ENCODE results near the gene DSE. TPM values are rescaled to one million over a fixed set of nuclear protein-coding genes. Genes with fewer than 3 reads are reported as not detected.

Gene DSE
- total RNA-seq, 2 experiments from 2014 or later = 3.7 to 3.8 TPM

DNA sequence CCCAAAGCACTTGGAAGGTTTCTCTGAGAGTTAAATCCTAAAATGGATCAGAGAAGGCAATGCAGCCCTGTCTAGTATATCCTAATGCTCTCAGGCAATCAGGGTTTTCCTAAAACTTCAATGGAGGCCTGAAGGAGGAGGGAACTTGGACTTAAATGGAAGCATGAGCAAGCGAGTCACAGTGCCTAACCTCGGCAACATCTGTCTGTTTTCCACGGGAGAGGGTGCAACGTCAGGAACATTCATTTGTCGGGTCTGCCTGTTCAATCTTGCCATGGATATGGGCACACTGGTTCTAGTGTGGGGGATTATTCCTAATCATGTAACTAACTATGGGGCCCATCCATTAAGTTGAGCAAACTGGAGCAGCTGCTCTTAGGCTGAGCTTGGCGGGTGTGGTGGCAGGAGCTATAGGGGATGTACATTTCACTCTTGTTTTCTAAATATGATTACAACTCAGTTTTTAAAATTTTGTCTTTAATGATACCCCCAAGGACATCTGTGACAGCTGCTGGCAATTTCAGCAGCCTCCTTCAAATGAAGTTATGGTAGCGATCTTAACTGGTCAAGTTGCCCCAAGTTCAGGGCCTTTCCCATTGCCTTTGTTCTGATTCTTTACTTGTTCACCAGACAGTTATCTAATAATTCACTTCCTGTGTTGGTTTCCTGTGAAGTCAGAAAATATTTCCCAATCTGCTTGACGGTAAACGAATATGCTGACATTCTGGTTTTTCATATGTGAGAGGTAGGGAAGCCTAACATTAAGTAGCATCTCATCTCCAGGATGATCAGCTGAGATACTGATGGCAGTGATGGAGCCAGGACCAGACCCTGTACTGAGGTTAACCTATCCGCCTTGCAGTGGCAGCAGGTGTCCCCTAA lies 21.6 kb downstream of the DSE start:
- H3K27me3 Mint-ChIP-seq (ENCODE audit: low read depth) = no peaks in the 10 kb centered on the region
- no peaks in the 10 kb centered on the region for H3K36me3 Mint-ChIP-seq (ENCODE audit: low read depth)
- DNase-seq (no peak), ATAC-seq (peak; percentile 51)
- ChIA-PET POLR2A (no interaction called here), CTCF (interaction anchor here (0.9 to 3.7 kb wide), 7 partner anchors 10 to 170 kb away, joined by 3 to 9 read pairs (median 3); no protein-coding TSS in a partner anchor)
- H3K9me3 Mint-ChIP-seq (ENCODE audit: insufficient read depth) = no peaks in the 10 kb centered on the region
- H3K4me1 Mint-ChIP-seq (ENCODE audit: low read depth) = peaks cover 22% of the 10 kb centered on the region
- H3K4me3 Mint-ChIP-seq = no peak overlapping the region
- H3K27ac Mint-ChIP-seq = peak overlapping the region; percentile 6

DNA sequence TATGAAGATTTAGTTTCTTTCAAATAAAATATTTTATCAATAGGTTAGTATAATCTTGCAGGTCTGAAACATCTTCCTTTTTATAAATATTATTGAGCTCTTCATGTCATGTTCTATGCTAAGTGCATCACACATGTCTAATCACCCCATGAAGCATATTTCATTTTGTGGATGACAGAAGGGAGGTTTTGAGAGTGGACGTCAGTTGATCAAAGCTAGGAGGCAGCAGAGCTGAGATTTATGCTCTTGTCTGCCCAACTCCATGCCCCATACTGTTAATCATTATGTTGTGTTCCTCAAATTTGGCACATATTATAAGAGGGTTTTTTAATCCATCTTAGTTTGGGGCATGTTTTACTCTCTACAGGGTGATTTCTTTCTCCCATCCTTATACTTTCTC lies 22.7 kb downstream of the DSE start:
- ChIA-PET POLR2A (interaction anchor here (0.7 kb wide), 1 partner anchor 140 kb away, joined by 3 read pairs; the partner anchor contains the start of gene TSPYL4), CTCF (interaction anchor here (0.7 to 3.7 kb wide), 7 partner anchors 9 to 169 kb away, joined by 3 to 9 read pairs (median 4); no protein-coding TSS in a partner anchor)
- no peaks in the 10 kb centered on the region for H3K27me3 Mint-ChIP-seq (ENCODE audit: low read depth)
- H3K4me1 Mint-ChIP-seq (ENCODE audit: low read depth) = peaks cover 22% of the 10 kb centered on the region
- H3K36me3 Mint-ChIP-seq (ENCODE audit: low read depth) = no peaks in the 10 kb centered on the region
- H3K27ac Mint-ChIP-seq = no peak overlapping the region
- no peak overlapping the region for H3K4me3 Mint-ChIP-seq
- H3K9me3 Mint-ChIP-seq (ENCODE audit: insufficient read depth) = no peaks in the 10 kb centered on the region
- ATAC-seq (no peak), DNase-seq (no peak)

DNA sequence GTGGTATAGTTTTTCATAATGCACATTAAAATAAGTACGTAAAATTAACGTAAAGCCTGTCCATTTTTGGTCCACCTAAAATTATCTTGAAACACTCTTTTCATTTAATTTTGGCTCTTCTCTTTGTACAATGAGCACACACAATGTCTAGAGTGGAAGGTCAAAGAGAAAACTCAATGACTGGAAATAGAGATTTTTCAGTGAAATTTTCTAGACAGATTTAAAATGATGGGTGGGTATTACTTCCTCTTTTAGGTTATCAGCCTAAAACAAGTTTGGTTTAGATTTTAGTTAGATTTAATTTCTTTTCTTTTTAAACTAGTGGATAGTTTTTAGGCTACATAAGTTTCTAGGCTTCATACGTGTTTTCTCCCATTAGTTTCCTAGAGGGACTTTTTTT lies 24.9 kb downstream of the DSE start:
- Mint-ChIP-seq H3K36me3 (ENCODE audit: low read depth) (no peaks in the 10 kb centered on the region), H3K9me3 (ENCODE audit: insufficient read depth) (no peaks in the 10 kb centered on the region), H3K4me1 (ENCODE audit: low read depth) (peaks cover 19% of the 10 kb centered on the region), H3K27me3 (ENCODE audit: low read depth) (peaks cover 3% of the 10 kb centered on the region), H3K4me3 (no peak overlapping the region), H3K27ac (no peak overlapping the region)
- no peak for DNase-seq
- ChIA-PET POLR2A (no interaction called here), CTCF (no interaction called here)
- no peak for ATAC-seq

DNA sequence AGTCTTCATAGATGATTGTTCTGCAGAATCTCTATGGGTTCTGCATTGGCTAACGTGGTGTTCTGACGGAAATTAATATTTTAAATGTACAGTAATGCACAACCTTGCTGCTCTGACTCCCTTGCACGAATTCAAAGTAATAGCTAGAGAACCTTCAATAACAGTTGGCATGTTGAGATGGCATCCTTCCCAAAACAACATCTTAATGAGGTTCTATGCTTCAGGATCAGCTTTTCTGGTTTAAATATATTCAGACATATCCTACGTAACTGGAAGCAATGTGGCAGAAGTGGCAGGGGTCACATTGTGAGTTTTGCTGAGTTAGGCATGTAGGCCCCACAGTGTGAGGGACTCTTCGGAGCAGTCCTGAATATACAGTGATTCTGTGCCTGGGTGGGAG lies 25.7 kb downstream of the DSE start:
- Mint-ChIP-seq H3K4me3 (no peak overlapping the region), H3K36me3 (ENCODE audit: low read depth) (no peaks in the 10 kb centered on the region), H3K27ac (no peak overlapping the region), H3K4me1 (ENCODE audit: low read depth) (peaks cover 17% of the 10 kb centered on the region), H3K9me3 (ENCODE audit: insufficient read depth) (no peaks in the 10 kb centered on the region), H3K27me3 (ENCODE audit: low read depth) (peaks cover 3% of the 10 kb centered on the region)
- CTCF ChIA-PET = no interaction called here
- POLR2A ChIA-PET = no interaction called here
- DNase-seq (no peak), ATAC-seq (no peak)

DNA sequence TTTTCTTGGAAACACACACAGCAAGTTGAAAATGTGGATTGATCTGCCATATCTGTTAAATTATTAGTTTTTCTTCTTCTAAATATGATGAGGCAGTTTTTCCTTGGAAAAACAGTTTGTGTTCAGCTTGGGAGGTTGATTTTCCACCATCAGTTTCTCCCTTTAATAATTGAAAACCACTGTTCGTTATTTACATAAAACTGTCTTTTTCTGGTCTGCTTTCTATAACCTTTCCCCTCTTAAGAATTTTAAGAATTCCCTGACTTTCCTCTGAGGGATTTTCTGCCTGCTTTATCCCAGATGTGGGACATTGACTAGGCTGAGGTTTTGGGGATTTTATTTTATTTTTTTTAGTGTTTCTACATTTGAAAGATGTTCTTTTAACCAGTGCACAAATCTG lies 27.2 kb downstream of the DSE start:
- Mint-ChIP-seq H3K9me3 (ENCODE audit: insufficient read depth) (no peaks in the 10 kb centered on the region), H3K4me1 (ENCODE audit: low read depth) (peaks cover 7% of the 10 kb centered on the region), H3K36me3 (ENCODE audit: low read depth) (no peaks in the 10 kb centered on the region), H3K4me3 (no peak overlapping the region), H3K27me3 (ENCODE audit: low read depth) (peaks cover 3% of the 10 kb centered on the region), H3K27ac (no peak overlapping the region)
- ChIA-PET POLR2A (no interaction called here), CTCF (no interaction called here)
- DNase-seq (no peak), ATAC-seq (no peak)

DNA sequence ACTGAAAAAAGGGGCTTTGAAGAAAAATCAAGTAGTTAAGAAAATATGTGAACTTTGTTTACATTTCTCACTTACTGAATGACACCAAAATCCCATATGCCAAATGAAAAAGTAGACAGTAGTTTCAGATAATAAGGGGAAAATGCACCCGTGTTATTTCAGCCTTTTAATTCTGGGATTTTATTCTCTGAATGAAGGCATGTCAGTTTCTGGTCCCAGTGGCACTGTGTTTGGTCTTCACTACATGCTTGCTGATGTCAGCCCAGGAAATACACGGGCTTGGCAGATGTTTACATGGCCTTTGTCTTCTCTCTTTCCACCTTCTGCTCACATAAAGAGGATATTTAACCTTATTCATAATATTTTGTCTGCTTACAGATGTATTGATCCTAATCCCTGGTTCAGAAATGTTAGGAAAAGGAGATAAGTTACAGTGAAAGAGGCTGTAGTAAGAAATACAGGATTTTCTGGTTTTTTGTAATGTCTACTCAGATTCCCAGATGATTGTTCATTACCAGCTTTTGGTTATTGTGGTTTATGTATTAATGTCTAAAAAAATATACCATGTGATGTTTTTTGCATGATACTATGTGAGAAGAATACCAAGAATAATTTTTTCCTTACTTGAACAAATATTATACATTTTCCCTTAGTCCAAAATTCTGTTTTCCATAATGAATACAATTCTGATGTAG lies 27.7 kb downstream of the DSE start:
- no peak overlapping the region for H3K27ac Mint-ChIP-seq
- DNase-seq (no peak), ATAC-seq (no peak)
- peaks cover 3% of the 10 kb centered on the region for H3K27me3 Mint-ChIP-seq (ENCODE audit: low read depth)
- ChIA-PET POLR2A (no interaction called here), CTCF (no interaction called here)
- H3K9me3 Mint-ChIP-seq (ENCODE audit: insufficient read depth) = no peaks in the 10 kb centered on the region
- no peak overlapping the region for H3K4me3 Mint-ChIP-seq
- no peaks in the 10 kb centered on the region for H3K36me3 Mint-ChIP-seq (ENCODE audit: low read depth)
- peaks cover 2% of the 10 kb centered on the region for H3K4me1 Mint-ChIP-seq (ENCODE audit: low read depth)

DNA sequence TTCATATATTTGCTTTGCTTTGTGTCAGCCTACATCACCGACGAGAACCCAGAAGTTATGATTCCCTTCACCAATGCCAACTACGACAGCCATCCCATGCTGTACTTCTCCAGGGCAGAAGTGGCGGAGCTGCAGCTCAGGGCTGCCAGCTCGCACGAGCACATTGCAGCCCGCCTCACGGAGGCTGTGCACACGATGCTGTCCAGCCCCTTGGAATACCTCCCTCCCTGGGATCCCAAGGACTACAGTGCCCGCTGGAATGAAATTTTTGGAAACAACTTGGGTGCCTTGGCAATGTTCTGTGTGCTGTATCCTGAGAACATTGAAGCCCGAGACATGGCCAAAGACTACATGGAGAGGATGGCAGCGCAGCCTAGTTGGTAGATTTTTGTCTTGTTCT lies 28.5 kb downstream of the DSE start:
- Mint-ChIP-seq H3K4me3 (no peak overlapping the region), H3K27me3 (ENCODE audit: low read depth) (peaks cover 3% of the 10 kb centered on the region), H3K4me1 (ENCODE audit: low read depth) (no peaks in the 10 kb centered on the region), H3K9me3 (ENCODE audit: insufficient read depth) (no peaks in the 10 kb centered on the region), H3K36me3 (ENCODE audit: low read depth) (no peaks in the 10 kb centered on the region), H3K27ac (no peak overlapping the region)
- no peak for ATAC-seq
- POLR2A ChIA-PET = no interaction called here
- CTCF ChIA-PET = no interaction called here
- no peak for DNase-seq

DNA sequence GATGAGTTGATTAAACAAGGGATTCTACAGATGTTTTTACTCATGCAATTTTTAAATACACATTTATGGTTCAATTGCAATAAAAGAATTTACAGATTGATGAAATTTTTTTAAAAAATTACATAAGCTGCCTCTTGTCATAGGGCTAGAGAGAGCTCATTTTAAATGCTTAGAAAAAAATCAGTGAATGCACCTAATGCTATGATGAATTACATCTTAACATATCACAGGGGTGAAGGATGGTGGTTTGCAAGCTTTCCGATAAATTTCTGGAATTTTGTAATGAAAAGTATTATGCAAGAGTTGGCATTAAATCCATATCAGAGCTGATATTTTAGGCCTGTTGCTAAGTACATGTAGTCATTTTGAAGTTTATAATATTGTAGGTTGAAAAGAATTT lies 29.6 kb downstream of the DSE start:
- Mint-ChIP-seq H3K4me1 (ENCODE audit: low read depth) (no peaks in the 10 kb centered on the region), H3K36me3 (ENCODE audit: low read depth) (no peaks in the 10 kb centered on the region), H3K9me3 (ENCODE audit: insufficient read depth) (no peaks in the 10 kb centered on the region), H3K27ac (no peak overlapping the region), H3K4me3 (no peak overlapping the region), H3K27me3 (ENCODE audit: low read depth) (peaks cover 3% of the 10 kb centered on the region)
- CTCF ChIA-PET = no interaction called here
- DNase-seq (no peak), ATAC-seq (no peak)
- POLR2A ChIA-PET = no interaction called here

DNA sequence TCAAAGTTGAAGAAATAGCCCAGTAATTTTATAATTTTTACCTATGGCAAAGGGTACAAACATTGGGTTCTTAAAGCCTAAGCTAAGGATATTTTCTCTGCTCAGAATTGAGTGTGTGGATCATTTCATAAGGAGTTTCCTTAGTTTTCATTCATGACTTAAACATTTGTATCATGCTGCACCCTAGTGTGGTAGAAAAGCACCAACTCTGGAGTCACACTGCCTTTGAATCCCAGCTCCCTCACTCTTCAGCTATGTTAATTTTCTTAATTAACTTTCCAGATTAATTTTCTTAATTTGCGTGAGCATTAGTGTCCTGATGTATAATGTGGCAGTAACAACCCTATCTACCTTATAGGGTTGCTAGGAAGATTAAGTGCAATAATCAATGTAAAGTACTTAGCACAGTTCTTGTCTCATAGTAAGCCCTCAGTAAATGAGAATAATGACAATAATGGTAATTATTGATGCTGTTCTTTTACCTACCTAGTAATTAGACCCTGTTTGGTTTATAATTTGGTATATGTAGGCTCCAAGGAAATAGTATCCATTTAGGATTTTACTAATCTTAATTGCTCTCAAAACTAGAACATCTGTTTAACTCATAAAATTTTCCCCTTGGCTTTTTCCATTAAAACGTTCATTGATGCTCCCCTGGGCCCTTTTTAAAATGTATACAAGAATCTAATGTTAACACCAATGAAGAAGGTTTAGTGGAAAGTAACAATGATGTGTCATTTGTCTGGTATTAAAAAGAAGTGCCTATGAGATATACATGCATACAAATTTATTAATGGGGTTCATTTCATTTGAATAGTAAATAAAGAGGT lies 31.6 kb downstream of the DSE start:
- no peaks in the 10 kb centered on the region for H3K9me3 Mint-ChIP-seq (ENCODE audit: insufficient read depth)
- DNase-seq (no peak), ATAC-seq (no peak)
- no peaks in the 10 kb centered on the region for H3K4me1 Mint-ChIP-seq (ENCODE audit: low read depth)
- H3K27ac Mint-ChIP-seq = no peak overlapping the region
- no peaks in the 10 kb centered on the region for H3K36me3 Mint-ChIP-seq (ENCODE audit: low read depth)
- POLR2A ChIA-PET = no interaction called here
- H3K27me3 Mint-ChIP-seq (ENCODE audit: low read depth) = peaks cover 7% of the 10 kb centered on the region
- H3K4me3 Mint-ChIP-seq = no peak overlapping the region
- CTCF ChIA-PET = interaction anchor here (1.0 kb wide), 1 partner anchor 9 kb away, joined by 4 read pairs; no protein-coding TSS in a partner anchor

DNA sequence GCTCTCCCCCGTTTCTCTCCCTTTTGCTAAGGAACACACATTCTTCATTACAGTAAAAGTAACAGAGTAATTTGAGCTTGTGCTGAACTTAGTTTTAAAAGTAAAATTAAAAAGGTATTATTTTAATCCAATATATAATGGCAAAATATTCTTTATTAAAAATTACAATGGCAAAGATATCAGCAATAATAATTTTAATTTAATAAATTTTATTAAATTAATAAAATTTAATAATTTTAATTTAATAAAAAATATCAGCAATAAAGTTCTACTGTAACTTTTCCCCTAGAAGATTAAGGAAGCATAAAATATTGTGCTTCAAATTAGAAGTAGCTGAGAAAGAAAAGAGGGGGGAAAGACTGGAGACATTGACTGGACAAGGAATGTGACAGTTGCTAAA lies 32.5 kb downstream of the DSE start:
- no peak for DNase-seq
- Mint-ChIP-seq H3K27ac (no peak overlapping the region), H3K4me3 (no peak overlapping the region), H3K9me3 (ENCODE audit: insufficient read depth) (no peaks in the 10 kb centered on the region), H3K4me1 (ENCODE audit: low read depth) (no peaks in the 10 kb centered on the region), H3K36me3 (ENCODE audit: low read depth) (no peaks in the 10 kb centered on the region), H3K27me3 (ENCODE audit: low read depth) (peaks cover 7% of the 10 kb centered on the region)
- ChIA-PET CTCF (interaction anchor here (1.6 kb wide), 1 partner anchor 17 kb away, joined by 3 read pairs; no protein-coding TSS in a partner anchor), POLR2A (no interaction called here)
- no peak for ATAC-seq

DNA sequence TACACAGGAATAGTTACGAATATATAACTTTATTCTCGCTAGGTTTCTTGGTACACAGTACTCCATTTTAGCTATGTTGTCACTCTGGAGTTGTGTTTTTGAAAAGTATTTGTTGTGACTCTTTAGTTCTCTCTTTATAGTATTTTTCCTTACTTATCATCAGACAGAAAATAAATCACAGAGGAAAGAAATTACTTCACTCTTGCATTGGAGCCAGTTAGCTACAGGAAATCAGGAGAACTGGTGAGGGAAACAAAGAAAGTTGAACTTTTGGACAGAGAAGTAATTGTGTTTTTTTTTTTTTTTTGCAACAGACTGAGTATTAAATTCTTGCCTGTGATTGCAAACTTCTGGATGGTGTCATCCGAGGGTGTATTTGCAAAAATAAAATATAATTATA lies 33.9 kb downstream of the DSE start:
- DNase-seq (no peak), ATAC-seq (no peak)
- Mint-ChIP-seq H3K36me3 (ENCODE audit: low read depth) (no peaks in the 10 kb centered on the region), H3K4me3 (no peak overlapping the region), H3K27ac (no peak overlapping the region), H3K4me1 (ENCODE audit: low read depth) (no peaks in the 10 kb centered on the region), H3K27me3 (ENCODE audit: low read depth) (peaks cover 4% of the 10 kb centered on the region), H3K9me3 (ENCODE audit: insufficient read depth) (no peaks in the 10 kb centered on the region)
- ChIA-PET CTCF (no interaction called here), POLR2A (no interaction called here)

DNA sequence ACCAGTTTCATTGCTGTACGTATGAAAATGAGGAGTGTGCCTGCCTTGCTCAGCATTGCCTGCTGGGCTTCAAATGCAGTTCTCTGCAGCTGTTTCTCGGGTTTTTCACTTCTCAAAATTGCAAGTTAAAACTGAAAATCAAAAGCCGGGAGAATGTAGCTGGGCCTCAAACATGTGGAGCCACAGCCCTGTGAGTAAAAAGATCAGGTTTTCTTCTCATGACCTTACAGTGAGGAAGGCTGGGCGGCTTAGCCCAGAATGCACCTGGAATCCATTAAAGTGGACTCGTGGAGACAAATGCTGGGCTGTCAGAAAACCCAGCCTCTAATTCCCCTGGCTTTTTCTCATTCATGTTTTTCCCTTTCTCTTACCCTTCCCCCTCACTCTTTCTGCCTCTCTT lies 34.4 kb downstream of the DSE start:
- Mint-ChIP-seq H3K27me3 (ENCODE audit: low read depth) (peaks cover 4% of the 10 kb centered on the region), H3K4me3 (no peak overlapping the region), H3K27ac (no peak overlapping the region), H3K4me1 (ENCODE audit: low read depth) (no peaks in the 10 kb centered on the region), H3K36me3 (ENCODE audit: low read depth) (no peaks in the 10 kb centered on the region), H3K9me3 (ENCODE audit: insufficient read depth) (no peaks in the 10 kb centered on the region)
- POLR2A ChIA-PET = no interaction called here
- CTCF ChIA-PET = interaction anchor here (0.6 kb wide), 1 partner anchor 13 kb away, joined by 3 read pairs; no protein-coding TSS in a partner anchor
- no peak for DNase-seq
- no peak for ATAC-seq

Measured in activated CD8-positive, alpha-beta T cell treated with anti-CD3 and anti-CD28 coated beads, Interleukin-2, amount 10 ng/mL, durations not matched to agents 7 days and 5 days (primary cell).